ENCODE data around the gene RNF148. TPM values are rescaled to one million over a fixed set of nuclear protein-coding genes. Genes with fewer than 3 reads are reported as not detected.

Gene RNF148
- total and polyA plus RNA-seq, 11 donors = 0.08 to 0.40 (median 0.20) TPM; not detected in 6

- ATAC-seq (no peak), DNase-seq (no peak)
- intact Hi-C loops (cut with DNase I) = no loop called here
- no peaks in the 10 kb centered on the region for H3K27me3 ChIP-seq
- H3K4me3 ChIP-seq = no peak overlapping the region
- H3K27ac ChIP-seq = no peak overlapping the region
- no peaks in the 10 kb centered on the region for H3K4me1 ChIP-seq
- TF ChIP-seq, protein P1, sequence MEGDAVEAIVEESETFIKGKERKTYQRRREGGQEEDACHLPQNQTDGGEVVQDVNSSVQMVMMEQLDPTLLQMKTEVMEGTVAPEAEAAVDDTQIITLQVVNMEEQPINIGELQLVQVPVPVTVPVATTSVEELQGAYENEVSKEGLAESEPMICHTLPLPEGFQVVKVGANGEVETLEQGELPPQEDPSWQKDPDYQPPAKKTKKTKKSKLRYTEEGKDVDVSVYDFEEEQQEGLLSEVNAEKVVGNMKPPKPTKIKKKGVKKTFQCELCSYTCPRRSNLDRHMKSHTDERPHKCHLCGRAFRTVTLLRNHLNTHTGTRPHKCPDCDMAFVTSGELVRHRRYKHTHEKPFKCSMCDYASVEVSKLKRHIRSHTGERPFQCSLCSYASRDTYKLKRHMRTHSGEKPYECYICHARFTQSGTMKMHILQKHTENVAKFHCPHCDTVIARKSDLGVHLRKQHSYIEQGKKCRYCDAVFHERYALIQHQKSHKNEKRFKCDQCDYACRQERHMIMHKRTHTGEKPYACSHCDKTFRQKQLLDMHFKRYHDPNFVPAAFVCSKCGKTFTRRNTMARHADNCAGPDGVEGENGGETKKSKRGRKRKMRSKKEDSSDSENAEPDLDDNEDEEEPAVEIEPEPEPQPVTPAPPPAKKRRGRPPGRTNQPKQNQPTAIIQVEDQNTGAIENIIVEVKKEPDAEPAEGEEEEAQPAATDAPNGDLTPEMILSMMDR (IDR thresholded peaks at IDR 0.05) = no peak
- TF ChIP-seq POLR2A (IDR thresholded peaks at IDR 0.05) = no peak
- no peaks in the 10 kb centered on the region for H3K36me3 ChIP-seq
- H3K9me3 ChIP-seq = no peaks in the 10 kb centered on the region
Observed at GRCh38 chr7:122743211-122743610, 40.5 kb upstream of the RNF148 start.

DNA sequence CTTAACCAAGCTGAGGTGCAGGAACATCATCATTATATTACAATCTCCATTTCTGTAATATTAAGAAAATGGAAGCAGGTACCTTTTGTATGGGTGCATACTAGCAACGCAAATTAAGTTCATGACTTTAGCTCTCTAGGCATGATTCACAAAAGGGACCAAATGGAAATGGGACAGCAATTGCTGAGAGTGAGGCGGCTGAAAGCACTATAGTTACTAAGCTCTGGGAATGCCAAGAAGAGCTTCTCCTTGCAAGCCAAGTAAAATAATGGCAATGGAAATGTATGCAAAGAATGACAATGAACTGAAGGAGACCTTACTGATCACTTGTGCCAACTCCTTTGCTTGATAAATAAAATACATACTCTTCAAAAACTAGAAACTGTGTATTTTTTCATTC is 36.2 kb upstream of the RNF148 start:
- intact Hi-C loops (cut with DNase I) = no loop called here
- Histone ChIP-seq H3K9me3 (no peaks in the 10 kb centered on the region), H3K36me3 (peaks cover 0 to 7% (median 0%) of the 10 kb centered on the region in 9 donors), H3K27ac (no peak overlapping the region), H3K4me1 (no peaks in the 10 kb centered on the region), H3K27me3 (no peaks in the 10 kb centered on the region), H3K4me3 (no peak overlapping the region)
- no peak for DNase-seq
- no peak for ATAC-seq
- TF ChIP-seq, protein P1 (IDR thresholded peaks at IDR 0.05) = no peak
- no peak for TF ChIP-seq POLR2A (IDR thresholded peaks at IDR 0.05)
- 81 to 87% (median 84%) methylated on average over 2 of the region's 2 CpGs for WGBS, 4 donors

GRCh38 chr7:122736183-122736582 is 33.5 kb upstream of the RNF148 start:
- no peaks in the 10 kb centered on the region for H3K27me3 ChIP-seq
- intact Hi-C loops (cut with DNase I) = no loop called here
- H3K4me1 ChIP-seq = no peaks in the 10 kb centered on the region
- no peak overlapping the region for H3K27ac ChIP-seq
- no peak overlapping the region for H3K4me3 ChIP-seq
- no peak for ATAC-seq
- H3K9me3 ChIP-seq = peaks cover 0 to 3% (median 0%) of the 10 kb centered on the region in 12 donors
- peaks cover 0 to 7% (median 0%) of the 10 kb centered on the region in 9 donors for H3K36me3 ChIP-seq
- no peak for DNase-seq
- WGBS, 4 donors = 93 to 96% (median 94%) methylated on average over 1 of the region's 1 CpG
- TF ChIP-seq, protein P1 (IDR thresholded peaks at IDR 0.05) = no peak
- no peak for TF ChIP-seq POLR2A (IDR thresholded peaks at IDR 0.05)

DNA sequence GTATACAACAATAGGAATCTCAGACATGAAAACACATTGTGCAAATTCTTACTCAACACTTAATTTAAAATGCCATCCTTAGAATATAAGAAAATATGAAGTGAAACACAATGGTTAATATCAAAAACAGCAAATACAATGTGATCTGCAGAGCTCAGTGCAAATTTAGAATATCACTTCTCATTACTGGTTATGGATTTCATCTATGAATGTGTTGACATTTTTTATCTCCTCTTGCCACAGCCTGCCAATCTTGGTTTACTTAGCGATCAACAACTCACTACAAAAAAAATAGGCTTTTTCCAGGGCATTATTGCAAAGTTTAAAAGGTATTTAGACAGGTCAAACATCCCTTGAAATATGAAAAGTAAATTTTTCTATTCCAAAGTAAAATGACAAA is 25.0 kb upstream of the RNF148 start:
- intact Hi-C loops (cut with DNase I) = no loop called here
- TF ChIP-seq, protein P1 (IDR thresholded peaks at IDR 0.05) = no peak
- ATAC-seq (no peak), DNase-seq (no peak)
- peak overlapping the region in 1 of 12 donors; percentile 57 for H3K27ac ChIP-seq
- peaks cover 0 to 15% (median 0%) of the 10 kb centered on the region in 12 donors for H3K9me3 ChIP-seq
- no peaks in the 10 kb centered on the region for H3K36me3 ChIP-seq
- H3K4me1 ChIP-seq = no peaks in the 10 kb centered on the region
- WGBS, 4 donors = 26 to 43% (median 38%) methylated on average over 1 of the region's 1 CpG
- no peaks in the 10 kb centered on the region for H3K27me3 ChIP-seq
- H3K4me3 ChIP-seq = no peak overlapping the region
